ENCODE data around the gene RASSF3.
"Not testable (repeated sequence)": the region's sequence is repeated elsewhere in the genome, so short reads cannot be mapped to it uniquely, and the experiment has no call there.

RASSF3 gene

DNA sequence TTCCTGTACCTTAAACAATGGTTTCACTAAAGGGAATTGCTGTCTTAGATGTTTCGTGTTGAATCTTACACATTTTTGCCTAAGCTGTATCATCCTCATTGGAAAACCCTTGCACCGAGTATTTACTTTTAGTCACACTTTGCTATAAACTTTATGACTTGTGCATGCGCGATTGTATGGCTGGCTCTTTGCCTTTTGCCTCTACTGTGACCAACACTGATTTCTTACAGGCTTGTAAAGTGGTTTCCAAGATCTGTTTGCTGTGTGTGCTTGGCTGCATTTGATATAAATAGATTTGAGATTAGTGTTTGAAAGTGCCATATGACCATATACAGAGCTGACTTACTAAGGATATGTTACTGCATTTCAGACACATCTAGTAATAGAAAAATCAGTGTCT is 40.5 kb downstream of the RASSF3 start:
- H4K20me1 ChIP-seq (ENCODE audit: insufficient read depth, low read length): peaks cover 92% of the 10 kb centered on the region
- H3K27ac ChIP-seq (ENCODE audit: low read length): no peak overlapping the region
- no peaks in the 10 kb centered on the region for H3K4me1 ChIP-seq (ENCODE audit: low read length)
- H3K9ac ChIP-seq (ENCODE audit: low read length): no peak overlapping the region
- no peaks in the 10 kb centered on the region for H3K27me3 ChIP-seq (ENCODE audit: low read depth, low read length)
- H3K4me3 ChIP-seq (ENCODE audit: low read length): no peak overlapping the region
- TF ChIP-seq, protein P1, sequence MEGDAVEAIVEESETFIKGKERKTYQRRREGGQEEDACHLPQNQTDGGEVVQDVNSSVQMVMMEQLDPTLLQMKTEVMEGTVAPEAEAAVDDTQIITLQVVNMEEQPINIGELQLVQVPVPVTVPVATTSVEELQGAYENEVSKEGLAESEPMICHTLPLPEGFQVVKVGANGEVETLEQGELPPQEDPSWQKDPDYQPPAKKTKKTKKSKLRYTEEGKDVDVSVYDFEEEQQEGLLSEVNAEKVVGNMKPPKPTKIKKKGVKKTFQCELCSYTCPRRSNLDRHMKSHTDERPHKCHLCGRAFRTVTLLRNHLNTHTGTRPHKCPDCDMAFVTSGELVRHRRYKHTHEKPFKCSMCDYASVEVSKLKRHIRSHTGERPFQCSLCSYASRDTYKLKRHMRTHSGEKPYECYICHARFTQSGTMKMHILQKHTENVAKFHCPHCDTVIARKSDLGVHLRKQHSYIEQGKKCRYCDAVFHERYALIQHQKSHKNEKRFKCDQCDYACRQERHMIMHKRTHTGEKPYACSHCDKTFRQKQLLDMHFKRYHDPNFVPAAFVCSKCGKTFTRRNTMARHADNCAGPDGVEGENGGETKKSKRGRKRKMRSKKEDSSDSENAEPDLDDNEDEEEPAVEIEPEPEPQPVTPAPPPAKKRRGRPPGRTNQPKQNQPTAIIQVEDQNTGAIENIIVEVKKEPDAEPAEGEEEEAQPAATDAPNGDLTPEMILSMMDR (IDR thresholded peaks at IDR 0.05; ENCODE audit: low read depth, low read length): no peak
- TF ChIP-seq EZH2phosphoT487 (IDR thresholded peaks at IDR 0.05; ENCODE audit: low read depth): no peak
- peaks cover 12% of the 10 kb centered on the region for H3K36me3 ChIP-seq (replicated peaks; ENCODE audit: low read depth, low read length)
- peaks cover 100% of the 10 kb centered on the region for H3K79me2 ChIP-seq (ENCODE audit: low read length)
- no peak overlapping the region for H3K4me2 ChIP-seq (ENCODE audit: low read length)
- no peak overlapping the region for H2AFZ ChIP-seq (ENCODE audit: low read depth, low read length)
- H3K9me3 ChIP-seq (ENCODE audit: insufficient read depth, low read length): no peaks in the 10 kb centered on the region

DNA sequence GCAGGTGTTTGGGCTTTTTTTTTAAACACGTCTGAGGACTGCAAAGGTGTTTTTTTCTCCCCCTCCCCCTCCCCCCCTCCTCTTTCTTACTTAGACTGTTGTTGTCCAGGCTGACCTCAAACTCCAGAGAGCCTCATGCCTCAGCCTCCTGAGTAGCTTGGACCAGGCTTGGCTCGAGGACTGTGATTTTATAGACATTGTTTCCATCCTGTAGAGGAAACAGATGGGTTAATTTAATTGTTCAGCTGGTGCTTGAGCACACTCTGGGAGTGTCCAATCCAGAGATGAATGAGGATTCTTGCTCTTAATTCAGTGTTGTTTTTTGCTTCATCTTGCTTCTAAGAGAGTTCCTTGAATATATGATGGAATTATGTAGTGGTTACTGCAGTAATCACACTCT is 42.1 kb downstream of the RASSF3 start:
- Histone ChIP-seq H3K4me3 (ENCODE audit: low read length) (no peak overlapping the region), H3K4me1 (ENCODE audit: low read length) (no peaks in the 10 kb centered on the region), H3K9ac (ENCODE audit: low read length) (no peak overlapping the region), H3K36me3 (replicated peaks; ENCODE audit: low read depth, low read length) (peaks cover 16% of the 10 kb centered on the region), H2AFZ (ENCODE audit: low read depth, low read length) (no peak overlapping the region), H3K27me3 (ENCODE audit: low read depth, low read length) (no peaks in the 10 kb centered on the region), H3K4me2 (ENCODE audit: low read length) (no peak overlapping the region), H3K79me2 (ENCODE audit: low read length) (peaks cover 100% of the 10 kb centered on the region), H3K9me3 (ENCODE audit: insufficient read depth, low read length) (no peaks in the 10 kb centered on the region), H3K27ac (ENCODE audit: low read length) (no peak overlapping the region), H4K20me1 (ENCODE audit: insufficient read depth, low read length) (peaks cover 95% of the 10 kb centered on the region)
- TF ChIP-seq, protein P1 (IDR thresholded peaks at IDR 0.05; ENCODE audit: low read depth, low read length): no peak
- no peak for TF ChIP-seq EZH2phosphoT487 (IDR thresholded peaks at IDR 0.05; ENCODE audit: low read depth)

DNA sequence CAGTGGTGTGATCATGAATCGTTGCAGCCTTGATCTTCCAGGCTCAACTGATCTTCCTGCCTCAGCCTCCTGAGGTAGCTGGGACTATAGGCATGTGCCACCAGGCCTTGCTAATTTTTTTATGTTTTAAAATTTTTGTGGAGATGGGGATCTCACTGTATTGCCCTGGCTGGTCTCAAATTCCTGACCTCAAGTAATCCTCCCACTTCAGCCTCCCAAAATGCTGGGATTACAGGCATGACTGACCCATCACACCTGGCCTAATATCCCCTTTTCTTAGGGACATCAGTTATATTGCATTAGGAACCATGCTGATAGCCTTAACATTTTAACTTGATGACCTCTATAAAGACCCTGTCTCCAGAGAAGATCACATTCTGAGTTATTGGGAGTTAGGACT is 42.8 kb downstream of the RASSF3 start:
- Histone ChIP-seq H3K9ac (ENCODE audit: low read length) (no peak overlapping the region), H3K36me3 (replicated peaks; ENCODE audit: low read depth, low read length) (peaks cover 21% of the 10 kb centered on the region), H4K20me1 (ENCODE audit: insufficient read depth, low read length) (peaks cover 96% of the 10 kb centered on the region), H3K4me3 (ENCODE audit: low read length) (no peak overlapping the region), H3K27me3 (ENCODE audit: low read depth, low read length) (no peaks in the 10 kb centered on the region), H3K9me3 (ENCODE audit: insufficient read depth, low read length) (no peaks in the 10 kb centered on the region), H3K79me2 (ENCODE audit: low read length) (peaks cover 100% of the 10 kb centered on the region), H3K4me2 (ENCODE audit: low read length) (no peak overlapping the region), H3K4me1 (ENCODE audit: low read length) (no peaks in the 10 kb centered on the region), H2AFZ (ENCODE audit: low read depth, low read length) (no peak overlapping the region), H3K27ac (ENCODE audit: low read length) (no peak overlapping the region)
- TF ChIP-seq, protein P1 (IDR thresholded peaks at IDR 0.05; ENCODE audit: low read depth, low read length): no peak
- TF ChIP-seq EZH2phosphoT487 (IDR thresholded peaks at IDR 0.05; ENCODE audit: low read depth): no peak

DNA sequence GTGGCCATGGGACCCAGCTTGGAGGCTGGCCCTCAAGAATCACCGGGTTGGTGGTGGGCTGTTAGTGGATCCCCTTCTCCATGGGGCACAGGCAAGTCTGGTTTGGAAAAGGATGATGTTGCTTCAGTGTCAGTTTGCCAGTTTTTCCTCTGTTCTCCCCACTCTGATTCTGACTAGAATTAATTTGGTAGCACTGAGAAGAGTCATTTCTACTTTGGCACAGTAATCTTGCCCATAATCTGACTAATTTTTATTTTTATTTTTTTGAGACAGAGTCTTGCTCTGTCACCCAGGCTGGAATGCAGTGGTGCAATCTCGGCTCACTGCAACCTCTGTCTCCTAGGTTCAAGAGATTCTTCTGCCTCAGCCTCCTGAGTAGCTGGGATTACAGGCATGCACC is 43.6 kb downstream of the RASSF3 start:
- not testable (repeated sequence) for H3K4me3 ChIP-seq (ENCODE audit: low read length); H3K4me2 ChIP-seq (ENCODE audit: low read length); H2AFZ ChIP-seq (ENCODE audit: low read depth, low read length); H3K27ac ChIP-seq (ENCODE audit: low read length); H3K9ac ChIP-seq (ENCODE audit: low read length); H3K9me3 ChIP-seq (ENCODE audit: insufficient read depth, low read length); H3K4me1 ChIP-seq (ENCODE audit: low read length); H3K27me3 ChIP-seq (ENCODE audit: low read depth, low read length)
- Histone ChIP-seq H3K36me3 (replicated peaks; ENCODE audit: low read depth, low read length) (peaks cover 27% of the 10 kb centered on the region), H3K79me2 (ENCODE audit: low read length) (peaks cover 100% of the 10 kb centered on the region), H4K20me1 (ENCODE audit: insufficient read depth, low read length) (peaks cover 96% of the 10 kb centered on the region)

DNA sequence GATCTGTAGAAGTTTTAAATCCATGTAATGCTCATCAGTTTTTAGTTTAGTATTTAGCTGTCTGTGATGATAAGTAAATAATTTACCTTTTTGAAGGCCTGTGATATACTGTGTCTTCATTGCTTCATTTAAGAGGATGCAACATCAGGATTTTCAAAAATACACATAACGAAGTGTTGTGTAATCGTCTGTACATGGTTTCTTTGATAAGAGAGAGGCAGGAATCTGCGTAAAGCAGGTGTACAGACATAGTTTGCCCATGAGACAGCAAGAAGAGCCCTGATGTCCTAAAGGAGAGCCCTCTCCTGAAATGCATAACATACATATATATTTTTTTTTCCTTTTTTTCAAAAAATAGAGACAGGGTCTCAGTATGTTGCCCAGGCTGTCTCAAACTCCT is 44.8 kb downstream of the RASSF3 start:
- H4K20me1 ChIP-seq (ENCODE audit: insufficient read depth, low read length): peaks cover 97% of the 10 kb centered on the region
- TF ChIP-seq, protein P1 (IDR thresholded peaks at IDR 0.05; ENCODE audit: low read depth, low read length): no peak
- no peak for TF ChIP-seq EZH2phosphoT487 (IDR thresholded peaks at IDR 0.05; ENCODE audit: low read depth)
- H2AFZ ChIP-seq (ENCODE audit: low read depth, low read length): no peak overlapping the region
- no peak overlapping the region for H3K4me3 ChIP-seq (ENCODE audit: low read length)
- peaks cover 100% of the 10 kb centered on the region for H3K79me2 ChIP-seq (ENCODE audit: low read length)
- H3K27me3 ChIP-seq (ENCODE audit: low read depth, low read length): no peaks in the 10 kb centered on the region
- H3K4me2 ChIP-seq (ENCODE audit: low read length): no peak overlapping the region
- no peak overlapping the region for H3K9ac ChIP-seq (ENCODE audit: low read length)
- H3K4me1 ChIP-seq (ENCODE audit: low read length): peaks cover 11% of the 10 kb centered on the region
- no peaks in the 10 kb centered on the region for H3K9me3 ChIP-seq (ENCODE audit: insufficient read depth, low read length)
- no peak overlapping the region for H3K27ac ChIP-seq (ENCODE audit: low read length)
- peaks cover 21% of the 10 kb centered on the region for H3K36me3 ChIP-seq (replicated peaks; ENCODE audit: low read depth, low read length)

All from OCI-LY3 (cell line).